Epithelial cell of esophagus (primary cell): ENCODE results near the gene POLR1A.

ENCODE experiments used
- DNase-seq: peaks from one replicate; pipeline ENCODE4 v3.0.0; 2010; ENCODE audit warnings: low read depth
- H3K4me3 ChIP-seq: 2 replicates; pipeline ENCODE4 v1.5.1; 2011; ENCODE audit warnings: mild to moderate bottlenecking, low read length, control low read depth
- TF ChIP-seq, protein P1 (sequence below): IDR thresholded peaks from 2 replicates; pipeline ENCODE4 v1.5.1; 2011; ENCODE audit warnings: low read depth, mild to moderate bottlenecking, low read length, control low read depth, inconsistent platforms; ENCODE audit not compliant: insufficient read depth; ENCODE audit errors: missing control alignments

Gene POLR1A

DNA sequence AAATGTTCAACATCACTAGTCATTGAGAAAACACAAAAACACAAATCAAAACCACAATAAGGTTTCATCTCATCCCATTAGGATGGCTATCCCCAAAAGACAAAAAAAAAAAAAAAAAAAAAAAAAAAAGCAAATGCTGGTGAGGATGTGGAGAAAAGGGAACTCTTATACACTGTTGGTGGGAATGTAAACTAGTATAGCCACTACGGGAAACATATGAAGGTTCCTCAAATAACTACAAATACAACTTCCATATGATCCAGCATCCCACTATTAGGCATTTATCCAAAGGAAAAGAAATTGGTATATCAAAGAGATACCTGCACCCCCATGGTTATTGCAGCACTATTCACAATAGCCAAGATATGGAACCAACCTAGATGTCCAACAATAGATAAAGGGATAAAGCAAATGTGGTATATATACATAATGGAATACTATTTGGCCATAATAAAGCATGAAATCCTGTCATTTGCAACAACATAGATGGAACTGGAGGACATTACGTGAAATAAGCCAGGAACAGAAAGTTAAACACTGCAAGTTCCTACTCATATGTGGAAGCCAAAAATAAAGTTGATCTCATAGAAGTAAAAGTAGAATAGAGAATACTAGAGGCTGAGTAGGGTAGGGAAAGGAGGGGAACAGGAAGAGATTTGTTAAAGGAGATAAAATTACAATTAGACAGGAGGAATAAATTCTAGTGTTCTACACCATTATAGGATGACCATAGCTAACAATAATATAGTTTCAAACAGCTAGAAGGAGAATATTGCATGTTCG, 8.4 kb downstream of the POLR1A start:
- H3K4me3 ChIP-seq, result no peak overlapping the region
- TF ChIP-seq, protein P1, sequence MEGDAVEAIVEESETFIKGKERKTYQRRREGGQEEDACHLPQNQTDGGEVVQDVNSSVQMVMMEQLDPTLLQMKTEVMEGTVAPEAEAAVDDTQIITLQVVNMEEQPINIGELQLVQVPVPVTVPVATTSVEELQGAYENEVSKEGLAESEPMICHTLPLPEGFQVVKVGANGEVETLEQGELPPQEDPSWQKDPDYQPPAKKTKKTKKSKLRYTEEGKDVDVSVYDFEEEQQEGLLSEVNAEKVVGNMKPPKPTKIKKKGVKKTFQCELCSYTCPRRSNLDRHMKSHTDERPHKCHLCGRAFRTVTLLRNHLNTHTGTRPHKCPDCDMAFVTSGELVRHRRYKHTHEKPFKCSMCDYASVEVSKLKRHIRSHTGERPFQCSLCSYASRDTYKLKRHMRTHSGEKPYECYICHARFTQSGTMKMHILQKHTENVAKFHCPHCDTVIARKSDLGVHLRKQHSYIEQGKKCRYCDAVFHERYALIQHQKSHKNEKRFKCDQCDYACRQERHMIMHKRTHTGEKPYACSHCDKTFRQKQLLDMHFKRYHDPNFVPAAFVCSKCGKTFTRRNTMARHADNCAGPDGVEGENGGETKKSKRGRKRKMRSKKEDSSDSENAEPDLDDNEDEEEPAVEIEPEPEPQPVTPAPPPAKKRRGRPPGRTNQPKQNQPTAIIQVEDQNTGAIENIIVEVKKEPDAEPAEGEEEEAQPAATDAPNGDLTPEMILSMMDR, result no peak
- no peak for DNase-seq

DNA sequence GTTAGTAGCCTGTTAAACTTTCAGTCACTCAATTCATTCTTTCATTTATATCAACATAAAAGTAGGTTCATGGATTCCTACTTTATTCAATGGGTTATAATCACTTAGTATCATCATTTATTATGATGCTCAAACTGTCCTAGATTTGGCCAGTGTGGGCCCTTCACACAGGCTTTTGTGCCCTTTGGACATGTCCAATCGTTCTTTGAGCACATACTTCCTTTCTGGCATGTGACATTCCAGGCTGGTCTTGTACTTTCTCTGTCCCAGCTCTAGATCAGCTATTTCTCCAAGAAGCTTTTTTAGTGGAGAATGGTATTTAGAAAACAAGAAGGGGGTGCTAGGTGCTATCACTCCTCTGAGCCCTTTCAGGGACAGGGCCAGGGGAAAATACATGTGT, 11.5 kb downstream of the POLR1A start:
- no peak overlapping the region for H3K4me3 ChIP-seq
- no peak for DNase-seq
- TF ChIP-seq, protein P1, result no peak

DNA sequence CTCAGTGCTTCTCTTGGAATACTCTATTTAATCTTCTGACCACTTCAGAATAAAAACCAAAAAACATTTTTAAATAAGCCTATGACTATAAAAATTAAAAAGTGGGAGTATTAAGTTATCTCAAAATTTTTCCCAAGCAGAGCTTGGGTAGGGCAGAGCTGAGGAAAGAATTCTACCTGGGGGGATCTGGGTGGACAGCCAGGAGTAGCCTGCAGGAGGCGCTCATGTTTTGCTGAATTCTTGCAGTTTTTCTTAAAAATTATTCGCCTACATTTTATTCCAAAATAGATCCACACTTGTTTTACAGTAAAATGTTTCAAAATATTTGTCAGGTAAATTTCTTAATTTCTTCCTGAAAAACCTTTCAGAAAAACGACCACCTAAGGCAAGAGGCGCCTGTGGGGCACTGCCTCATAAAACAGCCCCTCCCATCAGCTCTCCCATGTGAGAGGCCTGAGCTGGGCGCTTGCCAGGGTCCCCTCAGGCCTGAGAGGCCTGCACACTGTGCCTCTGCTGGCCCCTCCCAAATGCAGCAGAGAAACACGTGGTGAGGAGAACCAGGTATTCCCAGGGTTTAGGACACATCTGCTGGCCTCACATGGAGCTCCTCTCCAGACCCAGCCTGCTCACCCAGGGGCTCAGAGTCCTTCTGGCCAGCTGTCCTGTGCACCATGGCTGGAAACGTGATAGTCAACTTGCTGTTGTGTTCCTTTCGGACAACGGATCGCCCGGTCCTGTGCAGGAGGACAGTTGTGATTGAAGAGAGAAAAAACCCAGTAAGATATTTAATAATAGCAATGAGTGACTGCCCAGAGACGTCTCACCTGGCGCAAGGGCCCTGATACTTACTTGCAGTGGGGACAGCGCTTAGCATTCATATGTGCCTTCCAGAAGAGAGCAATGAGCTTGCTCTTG, 17.5 kb downstream of the POLR1A start:
- TF ChIP-seq, protein P1, result peak; percentile 39
- DNase-seq, result no peak

DNA sequence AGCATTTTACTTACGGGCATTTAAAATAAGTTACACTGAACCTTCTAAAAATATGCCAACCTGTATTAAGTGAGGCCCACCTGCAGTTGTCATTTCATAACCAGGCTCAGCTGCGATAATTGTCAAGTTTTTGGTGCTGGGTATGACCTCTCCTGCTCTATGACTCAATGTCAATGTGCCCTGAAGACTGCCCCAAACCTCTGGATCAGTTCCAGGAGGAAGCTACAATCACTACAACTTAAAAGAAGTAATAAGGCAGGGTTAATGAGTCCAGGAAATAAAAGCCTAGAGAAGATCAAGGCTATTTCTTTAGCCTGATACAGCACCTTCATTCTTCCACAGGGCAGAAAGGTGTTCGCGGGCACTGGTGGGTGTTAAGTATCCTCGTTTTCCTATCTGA, 22.9 kb downstream of the POLR1A start:
- TF ChIP-seq, protein P1, result no peak
- no peak for DNase-seq

More for the DNA sequence above, 17.5 kb downstream of the POLR1A start:
- no peak overlapping the region for H3K4me3 ChIP-seq

DNA sequence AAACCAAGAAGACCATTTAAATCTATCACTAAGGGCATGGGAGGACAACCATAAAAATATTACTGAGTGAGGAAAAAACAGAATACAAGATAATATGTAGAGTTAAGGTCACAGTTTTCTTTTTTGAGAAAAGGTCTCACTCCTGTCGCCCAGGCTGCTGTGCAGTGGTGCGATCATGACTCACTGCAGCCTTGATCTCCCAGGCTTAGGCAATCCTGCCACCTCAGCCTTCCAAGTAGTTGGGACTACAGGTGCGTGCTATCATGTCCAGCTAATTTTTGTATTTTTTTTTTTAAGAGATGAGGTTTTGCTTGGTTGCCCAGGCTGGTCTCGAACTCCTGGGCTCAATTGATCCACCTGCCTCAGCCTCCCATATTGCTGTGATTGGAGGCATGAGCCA, 24.0 kb downstream of the POLR1A start:
- TF ChIP-seq, protein P1, result no peak
- DNase-seq, result peak; percentile 58
- no peak overlapping the region for H3K4me3 ChIP-seq

More for the DNA sequence above, 22.9 kb downstream of the POLR1A start:
- H3K4me3 ChIP-seq, result no peak overlapping the region

DNA sequence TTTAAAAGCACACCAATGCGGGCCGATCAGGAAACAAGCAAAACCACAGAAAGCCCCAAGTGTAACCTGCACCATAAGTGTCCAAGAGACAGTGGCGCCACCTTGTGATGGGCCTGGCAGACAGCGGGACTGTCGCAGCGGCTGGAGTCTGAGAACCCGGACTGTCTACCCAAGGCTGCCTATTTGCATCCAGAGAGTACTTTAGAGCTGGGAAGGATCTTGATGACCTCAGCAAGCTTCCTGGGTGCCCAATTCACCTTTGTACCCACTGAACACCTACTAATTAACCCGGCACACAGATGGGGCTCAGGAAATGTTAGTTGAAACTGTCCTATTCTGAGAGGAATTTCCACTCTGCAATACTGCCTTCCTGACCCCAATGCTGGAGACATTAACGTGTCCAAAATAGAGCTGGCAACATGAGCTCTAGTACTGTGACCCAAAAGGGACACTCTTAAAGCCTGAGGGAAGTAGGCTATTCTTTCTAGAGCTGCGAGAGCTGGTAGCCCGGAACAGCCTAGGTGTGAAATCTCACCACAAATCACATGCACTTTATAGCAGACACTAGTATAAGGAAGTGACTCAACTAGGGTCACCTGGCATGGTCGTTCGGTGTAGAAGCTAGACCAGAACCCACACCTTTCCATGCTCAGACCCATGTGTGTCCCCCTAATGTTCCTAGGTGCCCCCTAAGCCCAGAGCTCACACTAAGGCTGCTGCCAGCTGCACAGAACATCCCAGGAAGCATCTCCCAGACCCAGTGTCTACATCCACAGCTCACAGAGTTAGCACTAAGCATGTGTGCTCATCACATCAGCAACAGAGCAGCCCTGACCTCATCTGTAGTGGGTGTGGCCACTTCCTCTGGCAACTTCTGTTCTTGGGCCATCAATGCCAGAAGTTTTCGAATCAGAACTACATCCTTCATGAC, 25.4 kb downstream of the POLR1A start:
- TF ChIP-seq, protein P1, result peak; percentile 85
- DNase-seq, result peak; percentile 71
- no peak overlapping the region for H3K4me3 ChIP-seq
